Fibroblast of lung (primary cell): ENCODE results near the gene CLIC1. TPM values are rescaled to one million over a fixed set of nuclear protein-coding genes. Genes with fewer than 3 reads are reported as not detected.

ENCODE experiments used
- DNase-seq, 2 donors: peaks; one replicate each; pipeline versions ENCODE4 v3.0.0 to v3.0.0-alpha.2; 2010; ENCODE audit warnings: low read depth in 2 of 2
- H2AFZ ChIP-seq: 2 replicates; pipeline ENCODE4 v1.5.1; 2012; ENCODE audit warnings: low read length, control low read depth, inconsistent platforms
- H3K27ac ChIP-seq: 2 replicates; pipeline ENCODE4 v1.5.1; 2011; ENCODE audit warnings: low read length, control low read depth; ENCODE audit not compliant: insufficient read depth
- H3K27me3 ChIP-seq: 2 replicates; pipeline ENCODE4 v1.5.1; 2011; ENCODE audit warnings: mild to moderate bottlenecking, low read length; ENCODE audit not compliant: control insufficient read depth, insufficient read depth
- H3K36me3 ChIP-seq: 2 replicates; pipeline ENCODE4 v1.5.1; 2011; ENCODE audit warnings: low read length; ENCODE audit not compliant: control insufficient read depth, insufficient read depth
- H3K4me1 ChIP-seq: 2 replicates; pipeline ENCODE4 v1.5.1; 2011; ENCODE audit warnings: low read length; ENCODE audit not compliant: control insufficient read depth, insufficient read depth; ENCODE audit errors: extremely low read depth
- H3K4me2 ChIP-seq: 2 replicates; pipeline ENCODE4 v1.5.1; 2011; ENCODE audit warnings: low read length, control low read depth; ENCODE audit not compliant: insufficient read depth; ENCODE audit errors: extremely low read depth
- H3K4me3 ChIP-seq, 4 experiments: fragments of 200-600 bp in 1 of 4; sonication (generic) in 1 of 4; replicated peaks in 1 of 4; 2 replicates each; pipeline ENCODE4 v1.5.1; 2011 to 2016; ENCODE audit warnings: low read length in 4 of 4, low read depth in 3 of 4, mild to moderate bottlenecking in 3 of 4, control low read depth in 2 of 4, inconsistent platforms in 1 of 4, mixed read lengths in 1 of 4; ENCODE audit not compliant: insufficient read depth in 1 of 4; ENCODE audit errors: control extremely low read depth in 1 of 4
- H3K79me2 ChIP-seq: 2 replicates; pipeline ENCODE4 v1.5.1; 2012; ENCODE audit warnings: mild to moderate bottlenecking, low read length, inconsistent platforms; ENCODE audit not compliant: control insufficient read depth, insufficient read depth
- H3K9ac ChIP-seq: 2 replicates; pipeline ENCODE4 v1.5.1; 2011; ENCODE audit warnings: mild to moderate bottlenecking, low read length, control low read depth; ENCODE audit not compliant: insufficient read depth
- H3K9me3 ChIP-seq: 2 replicates; pipeline ENCODE4 v1.5.1; 2012; ENCODE audit warnings: low read depth, low read length; ENCODE audit not compliant: control insufficient read depth, insufficient read depth
- H4K20me1 ChIP-seq: 2 replicates; pipeline ENCODE4 v1.5.1; 2011; ENCODE audit warnings: low read length; ENCODE audit not compliant: control insufficient read depth, insufficient read depth; ENCODE audit errors: extremely low read depth
- EZH2 ChIP-seq: IDR thresholded peaks from 2 replicates; pipeline ENCODE4 v1.5.1; 2012; ENCODE audit warnings: low read length, control low read depth, mild to moderate bottlenecking; ENCODE audit errors: missing control alignments
- polyA plus RNA-seq, 2 donors: library from polyadenylated mRNA; depleted of rRNA in 1 of 2; stranded (reverse) in 1 of 2; unstranded in 1 of 2; fragments of >200 nt; gene quantifications; 2 replicates each; pipeline ENCODE4 v1.2.1, GENCODE V29; 2011 to 2012; ENCODE audit warnings: missing spikeins in 1 of 2
- total RNA-seq: library from RNA; depleted of rRNA; stranded (reverse); fragments of >200 nt; gene quantifications from 2 replicates; pipeline ENCODE4 v1.2.1, GENCODE V29; 2014
- TF ChIP-seq, protein P1 (sequence below), 2 donors: IDR thresholded peaks in 1 of 2; conservative IDR thresholded peaks in 1 of 2; 1 replicate in 1 of 2; 2 replicates in 1 of 2; pipeline ENCODE4 v1.5.1; 2011 to 2012; ENCODE audit warnings: low read length in 2 of 2, control low read depth in 1 of 2, inconsistent platforms in 1 of 2, low read depth in 1 of 2, mild to moderate bottlenecking in 1 of 2

The CLIC1 gene
- total and polyA plus RNA-seq, 2 donors (not counting 1 experiment from before 2014, with no cell fraction given), result 615 to 639 TPM

DNA sequence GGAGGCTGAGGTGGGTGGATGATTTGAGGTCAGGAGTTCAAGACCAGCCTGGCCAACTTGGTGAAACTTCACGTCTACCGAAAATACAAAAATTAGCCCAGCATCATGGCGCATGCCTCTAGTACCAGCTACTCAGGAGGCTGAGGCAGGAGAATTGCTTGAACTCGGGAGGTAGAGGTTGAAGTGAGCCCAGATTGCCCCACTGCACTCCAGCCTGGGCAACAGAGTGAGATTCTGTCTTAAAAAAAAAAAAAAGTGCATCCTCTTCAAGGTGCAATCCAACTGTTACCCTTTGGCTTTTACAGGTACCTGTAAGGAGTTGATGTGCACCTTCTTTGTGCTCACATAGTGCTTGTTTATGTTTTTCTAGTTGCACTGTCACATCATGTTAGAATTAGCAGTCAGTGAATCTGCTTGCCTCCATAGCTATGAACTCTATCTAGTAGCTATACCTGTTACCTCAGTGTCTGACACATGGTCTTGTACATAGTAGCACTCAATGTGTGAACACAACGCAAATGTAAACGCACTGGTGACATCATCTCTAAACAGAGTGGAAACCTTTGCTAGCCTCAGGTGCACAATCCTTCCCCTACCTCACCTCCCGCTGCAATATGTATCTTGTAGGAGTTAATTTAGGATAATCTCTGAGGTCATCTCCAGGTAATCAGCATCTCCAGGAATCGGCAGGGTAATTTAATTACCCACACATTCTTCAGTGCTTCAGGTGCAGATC, 13.1 kb upstream of the CLIC1 start:
- Histone ChIP-seq H3K27me3 (no peaks in the 10 kb centered on the region), H3K4me2 (no peak overlapping the region), H3K9ac (no peak overlapping the region), H3K4me1 (peaks cover 5% of the 10 kb centered on the region), H2AFZ (no peak overlapping the region), H3K9me3 (no peaks in the 10 kb centered on the region), H3K27ac (no peak overlapping the region), H3K36me3 (peaks cover 2% of the 10 kb centered on the region), H4K20me1 (no peaks in the 10 kb centered on the region), H3K4me3 (no peak overlapping the region), H3K79me2 (no peaks in the 10 kb centered on the region)
- TF ChIP-seq EZH2, result no peak
- TF ChIP-seq, protein P1, sequence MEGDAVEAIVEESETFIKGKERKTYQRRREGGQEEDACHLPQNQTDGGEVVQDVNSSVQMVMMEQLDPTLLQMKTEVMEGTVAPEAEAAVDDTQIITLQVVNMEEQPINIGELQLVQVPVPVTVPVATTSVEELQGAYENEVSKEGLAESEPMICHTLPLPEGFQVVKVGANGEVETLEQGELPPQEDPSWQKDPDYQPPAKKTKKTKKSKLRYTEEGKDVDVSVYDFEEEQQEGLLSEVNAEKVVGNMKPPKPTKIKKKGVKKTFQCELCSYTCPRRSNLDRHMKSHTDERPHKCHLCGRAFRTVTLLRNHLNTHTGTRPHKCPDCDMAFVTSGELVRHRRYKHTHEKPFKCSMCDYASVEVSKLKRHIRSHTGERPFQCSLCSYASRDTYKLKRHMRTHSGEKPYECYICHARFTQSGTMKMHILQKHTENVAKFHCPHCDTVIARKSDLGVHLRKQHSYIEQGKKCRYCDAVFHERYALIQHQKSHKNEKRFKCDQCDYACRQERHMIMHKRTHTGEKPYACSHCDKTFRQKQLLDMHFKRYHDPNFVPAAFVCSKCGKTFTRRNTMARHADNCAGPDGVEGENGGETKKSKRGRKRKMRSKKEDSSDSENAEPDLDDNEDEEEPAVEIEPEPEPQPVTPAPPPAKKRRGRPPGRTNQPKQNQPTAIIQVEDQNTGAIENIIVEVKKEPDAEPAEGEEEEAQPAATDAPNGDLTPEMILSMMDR (conservative IDR thresholded peaks at IDR 0.05 in 1 of 2, IDR thresholded peaks at IDR 0.05 in 1 of 2; ENCODE audit: low read depth in 1 of 2, low read length in 2 of 2), result no peak
- no peak for DNase-seq

- no peaks in the 10 kb centered on the region for H3K9me3 ChIP-seq
- H2AFZ ChIP-seq, result no peak overlapping the region
- peaks cover 7% of the 10 kb centered on the region for H3K79me2 ChIP-seq
- no peak overlapping the region for H3K4me3 ChIP-seq
- no peak overlapping the region for H3K4me2 ChIP-seq
- peaks cover 6% of the 10 kb centered on the region for H3K4me1 ChIP-seq
- no peaks in the 10 kb centered on the region for H4K20me1 ChIP-seq
- H3K36me3 ChIP-seq, result peaks cover 4% of the 10 kb centered on the region
- H3K27me3 ChIP-seq, result no peaks in the 10 kb centered on the region
- no peak for DNase-seq
- TF ChIP-seq EZH2, result no peak
- TF ChIP-seq, protein P1 (conservative IDR thresholded peaks at IDR 0.05 in 1 of 2, IDR thresholded peaks at IDR 0.05 in 1 of 2; ENCODE audit: low read depth in 1 of 2, low read length in 2 of 2), result no peak
- no peak overlapping the region for H3K27ac ChIP-seq
- no peak overlapping the region for H3K9ac ChIP-seq
Observed at GRCh38 chr6:31744422-31744821, 8.1 kb upstream of the CLIC1 start.

DNA sequence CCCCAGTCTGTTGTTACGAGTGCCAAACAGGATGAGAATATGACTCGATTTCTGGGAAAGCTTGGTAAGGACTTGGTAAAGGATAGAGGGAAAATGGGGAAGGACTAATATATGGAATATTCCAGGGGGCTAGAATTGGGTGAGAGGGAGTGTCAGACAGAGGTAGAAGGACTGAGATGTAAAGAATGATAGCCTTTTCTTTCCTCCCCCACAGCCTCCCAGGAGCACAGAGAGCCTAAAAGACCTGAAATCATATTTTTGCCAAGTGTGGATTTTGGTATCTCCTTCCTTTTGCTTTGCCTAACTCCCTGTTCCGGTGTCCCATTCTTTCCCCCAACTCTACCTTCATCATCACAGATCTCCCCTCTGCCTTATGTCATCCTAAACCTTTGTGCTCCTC, 6.6 kb upstream of the CLIC1 start:
- Histone ChIP-seq H3K4me3 (no peak overlapping the region), H3K4me1 (peaks cover 17% of the 10 kb centered on the region), H4K20me1 (no peaks in the 10 kb centered on the region), H3K4me2 (no peak overlapping the region), H3K36me3 (peaks cover 4% of the 10 kb centered on the region), H3K27ac (no peak overlapping the region), H3K9me3 (no peaks in the 10 kb centered on the region), H2AFZ (no peak overlapping the region), H3K79me2 (peaks cover 7% of the 10 kb centered on the region), H3K9ac (no peak overlapping the region), H3K27me3 (no peaks in the 10 kb centered on the region)
- TF ChIP-seq, protein P1 (conservative IDR thresholded peaks at IDR 0.05 in 1 of 2, IDR thresholded peaks at IDR 0.05 in 1 of 2; ENCODE audit: low read depth in 1 of 2, low read length in 2 of 2), result no peak
- TF ChIP-seq EZH2, result no peak
- no peak for DNase-seq
